Endothelial cell of umbilical vein (primary cell): Measurements from ENCODE around the gene DPF3. TPM values are rescaled to one million over a fixed set of nuclear protein-coding genes. Genes with fewer than 3 reads are reported as not detected.

Source experiments
- BruUV-seq: library from RNA; stranded (reverse); fragments of 400-500 nt; replicated peaks from 2 replicates; lab custom pipeline; 2021; lab: Mats Ljungman, UMichigan
- CTCF ChIA-PET: fragments of 300-600, 350-600 bp; sonication (Branson Sonifier 250); formaldehyde crosslinking; loops from one replicate; lab custom pipeline; 2021; ENCODE audit warnings: antibody characterized with exemption, inconsistent platforms; lab: Charles Lee
- POLR2A ChIA-PET: fragments of 300-600, 350-600 bp; sonication (Branson Sonifier 250); formaldehyde crosslinking; loops from one replicate; lab custom pipeline; 2021; ENCODE audit warnings: antibody characterized with exemption, inconsistent platforms; lab: Charles Lee
- DNase-seq: peaks from one replicate; pipeline ENCODE4 v3.0.0-alpha.2; 2011; ENCODE audit warnings: low read depth, low spot score
- FAIRE-seq: peaks from 2 replicates; lab custom pipeline; 2011; peaks lifted over from hg19 to GRCh38; lab: Jason Lieb, UNC
- H2AFZ ChIP-seq: 2 replicates; pipeline ENCODE4 v1.6.0; 2012; ENCODE audit warnings: low read depth, low read length, control low read depth, inconsistent platforms
- H3K27ac ChIP-seq: 2 replicates; pipeline ENCODE4 v1.5.1; 2011; ENCODE audit warnings: low read depth, mild to moderate bottlenecking, control low read depth, low read length, moderate library complexity; ENCODE audit not compliant: insufficient read depth
- H3K27me3 ChIP-seq, 2 experiments: 2 replicates each; pipeline versions ENCODE4 v1.6.0 to v1.6.1; 2011; ENCODE audit warnings: low read length in 2 of 2, mixed read lengths in 1 of 2; ENCODE audit not compliant: control insufficient read depth in 2 of 2, insufficient read depth in 2 of 2
- H3K36me3 ChIP-seq, 2 experiments: 2 replicates in 1 of 2; 3 replicates in 1 of 2; pipeline ENCODE4 v1.5.1; 2011; ENCODE audit warnings: low read length in 2 of 2, mild to moderate bottlenecking in 1 of 2, moderate library complexity in 1 of 2; ENCODE audit not compliant: control insufficient read depth in 2 of 2, insufficient read depth in 2 of 2; ENCODE audit errors: extremely low read depth in 1 of 2
- H3K4me1 ChIP-seq: 3 replicates; pipeline ENCODE4 v1.5.1; 2011; ENCODE audit warnings: mild to moderate bottlenecking, low read length; ENCODE audit not compliant: control insufficient read depth, insufficient read depth; ENCODE audit errors: extremely low read depth
- H3K4me2 ChIP-seq: 2 replicates; pipeline ENCODE4 v1.6.1; 2011; ENCODE audit warnings: low read length, control low read depth, mixed read lengths; ENCODE audit not compliant: insufficient read depth
- H3K4me3 ChIP-seq, 3 experiments: fragments of 200-600 bp in 1 of 3; sonication (generic), shearing (Covaris generic) in 1 of 3; replicated peaks in 1 of 3; 2 replicates each; pipeline ENCODE4 v1.5.1; 2011 to 2016; ENCODE audit warnings: control low read depth in 3 of 3, low read length in 3 of 3, mild to moderate bottlenecking in 2 of 3, inconsistent platforms in 1 of 3, low read depth in 1 of 3, moderate library complexity in 1 of 3; ENCODE audit not compliant: insufficient read depth in 1 of 3
- H3K79me2 ChIP-seq: 2 replicates; pipeline ENCODE4 v1.6.0; 2012; ENCODE audit warnings: low read length, inconsistent platforms; ENCODE audit not compliant: control insufficient read depth, insufficient read depth
- H3K9ac ChIP-seq: replicated peaks from 2 replicates; pipeline ENCODE3; 2011; ENCODE audit warnings: low read length, control low read depth; ENCODE audit not compliant: insufficient read depth; ENCODE audit errors: extremely low read depth
- H3K9me1 ChIP-seq: replicated peaks from 3 replicates; pipeline ENCODE4 v1.6.0; 2011; ENCODE audit warnings: mild to moderate bottlenecking, low read length; ENCODE audit not compliant: control insufficient read depth, insufficient read depth; ENCODE audit errors: extremely low read depth
- H3K9me3 ChIP-seq: replicated peaks from 2 replicates; pipeline ENCODE4 v1.5.1; 2012; ENCODE audit warnings: low read length, inconsistent platforms; ENCODE audit not compliant: control insufficient read depth, insufficient read depth
- H4K20me1 ChIP-seq: replicated peaks from 2 replicates; pipeline ENCODE3; 2011; ENCODE audit warnings: mild to moderate bottlenecking, low read length; ENCODE audit not compliant: control insufficient read depth, insufficient read depth; ENCODE audit errors: extremely low read depth
- CTCF ChIP-seq, 2 donors: IDR thresholded peaks; 1 replicate in 1 of 2; 2 replicates in 1 of 2; pipeline ENCODE4 v1.5.1; 2011; ENCODE audit warnings: low read length in 2 of 2, mild to moderate bottlenecking in 2 of 2, moderate library complexity in 2 of 2, control low read depth in 1 of 2, inconsistent platforms in 1 of 2, low read depth in 1 of 2; ENCODE audit not compliant: insufficient read depth in 1 of 2; ENCODE audit errors: extremely low read depth in 1 of 2
- EZH2 ChIP-seq: IDR thresholded peaks from 2 replicates; pipeline ENCODE4 v1.6.1; 2012; ENCODE audit warnings: borderline replicate concordance, low read depth, mild to moderate bottlenecking, moderate library complexity, low read length, inconsistent platforms; ENCODE audit not compliant: severe bottlenecking
- FOS ChIP-seq: IDR thresholded peaks from 2 replicates; pipeline ENCODE4 v1.6.1; 2011; ENCODE audit warnings: mild to moderate bottlenecking, low read length, moderate library complexity, borderline replicate concordance; ENCODE audit not compliant: insufficient read depth
- GATA2 ChIP-seq: IDR thresholded peaks from 2 replicates; pipeline ENCODE4 v1.7.0; 2011; ENCODE audit warnings: low read depth, mild to moderate bottlenecking, moderate library complexity, mixed read lengths, low read length; ENCODE audit not compliant: insufficient read length, insufficient read depth
- JUN ChIP-seq: IDR thresholded peaks from 2 replicates; pipeline ENCODE4 v1.6.1; 2011; ENCODE audit warnings: borderline replicate concordance, low read depth; ENCODE audit not compliant: insufficient read length, insufficient read depth
- MAX ChIP-seq: IDR thresholded peaks from 2 replicates; pipeline ENCODE4 v1.6.1; 2011; ENCODE audit not compliant: insufficient read depth, insufficient read length
- MYC ChIP-seq: IDR thresholded peaks from one replicate; pipeline ENCODE4 v1.6.1; 2011; ENCODE audit warnings: mild to moderate bottlenecking, low read depth, low read length
- POLR2A ChIP-seq: IDR thresholded peaks from 2 replicates; pipeline ENCODE4 v1.6.1; 2012; ENCODE audit warnings: low read depth, mild to moderate bottlenecking, control low read depth, low read length
- POLR2AphosphoS5 ChIP-seq: IDR thresholded peaks from 2 replicates; pipeline ENCODE4 v1.6.1; 2012; ENCODE audit warnings: low read depth, mild to moderate bottlenecking, control low read depth, low read length, moderate library complexity; ENCODE audit not compliant: insufficient read depth
- dilution Hi-C: fragments of 300-500 bp; cut with MboI; formaldehyde crosslinking; loops from one replicate; pipeline ENCODE4 v1.15.0; 2019; ENCODE audit warnings: low sequenced_read_pairs; ENCODE audit not compliant: extremely low pct_ligation_motif_present
- intact Hi-C: fragments of 100-400 bp; cut with micrococcal nuclease; formaldehyde crosslinking; loops from one replicate; pipeline ENCODE4 v1.10.0; 2022
- polyA plus RNA-seq, 4 experiments: library from polyadenylated mRNA; depleted of rRNA in 3 of 4; stranded (reverse) in 3 of 4; unstranded in 1 of 4; fragments of >200 nt; gene quantifications; 2 replicates each; pipeline versions ENCODE4 v1.2.1 to v1.2.3, GENCODE V29; 2011 to 2012; ENCODE audit warnings: missing spikeins in 1 of 4
- total RNA-seq: library from RNA; stranded (reverse); gene quantifications from 2 replicates; pipeline ENCODE4 v1.2.3, GENCODE V29; 2021

The DPF3 gene
- total and polyA plus RNA-seq, 2 donors (not counting 3 experiments of a cell fraction or from before 2014, with no cell fraction given): 2.4 to 3.5 TPM

- dilution Hi-C loops (no loop called here), intact Hi-C loops (no loop called here)
- BruUV-seq: no TSS peak
- ChIA-PET POLR2A (no interaction called here), CTCF (no interaction called here)
- Histone ChIP-seq H2AFZ (no peak overlapping the region), H3K9me3 (no peaks in the 10 kb centered on the region), H4K20me1 (no peaks in the 10 kb centered on the region), H3K4me3 (no peak overlapping the region), H3K27me3 (no peaks in the 10 kb centered on the region), H3K27ac (no peak overlapping the region), H3K9me1 (no peaks in the 10 kb centered on the region), H3K9ac (no peak overlapping the region), H3K79me2 (peaks cover 38% of the 10 kb centered on the region), H3K4me2 (no peak overlapping the region), H3K36me3 (no peaks in the 10 kb centered on the region), H3K4me1 (peaks cover 14% of the 10 kb centered on the region)
- no peak for FAIRE-seq
- TF ChIP-seq MAX (no peak), POLR2AphosphoS5 (no peak), MYC (no peak), POLR2A (no peak), JUN (no peak)
- no peak for DNase-seq
Measured at GRCh38 chr14:72889366-72889765, 4.5 kb downstream of the DPF3 start.

DNA sequence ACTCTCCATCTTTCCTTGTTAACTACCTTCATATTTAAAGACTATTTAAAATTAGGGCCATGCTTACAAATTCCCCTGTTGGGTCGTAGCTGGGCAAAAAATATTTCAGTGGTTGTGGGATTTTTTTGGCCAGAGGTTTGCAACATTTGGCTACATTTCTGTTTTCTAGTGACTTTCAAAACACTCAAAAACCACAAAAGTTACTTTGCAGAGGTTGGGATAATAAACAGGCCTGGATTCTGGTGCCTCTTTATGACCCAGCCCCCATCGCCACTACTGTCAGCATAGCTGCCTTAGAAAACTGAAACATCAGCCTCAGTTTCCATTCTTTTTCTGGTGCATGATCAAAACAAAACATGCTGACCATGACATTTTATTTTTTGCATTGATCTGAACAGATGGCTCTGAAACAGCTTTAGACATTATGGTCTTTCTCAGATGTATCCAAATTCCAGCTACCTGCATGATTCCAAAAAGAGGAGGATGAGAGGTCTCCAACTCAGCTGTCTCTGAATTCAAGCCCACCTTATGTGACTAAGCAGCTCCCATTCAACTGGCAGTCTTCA is 5.2 kb downstream of the DPF3 start:
- TF ChIP-seq POLR2A (no peak), FOS (no peak), EZH2 (no peak), MYC (no peak), POLR2AphosphoS5 (no peak), CTCF (IDR thresholded peaks at IDR 0.05; ENCODE audit: extremely low read depth in 1 of 2, insufficient read depth in 1 of 2, low read depth in 1 of 2, low read length in 2 of 2) (no peak), GATA2 (no peak), JUN (no peak), MAX (no peak)
- no peaks in the 10 kb centered on the region for H3K9me3 ChIP-seq
- no peak overlapping the region for H3K9ac ChIP-seq
- no peaks in the 10 kb centered on the region for H3K36me3 ChIP-seq
- no peak overlapping the region for H3K4me3 ChIP-seq
- POLR2A ChIA-PET: no interaction called here
- H4K20me1 ChIP-seq: no peaks in the 10 kb centered on the region
- H2AFZ ChIP-seq: no peak overlapping the region
- no peak for FAIRE-seq
- H3K27me3 ChIP-seq: no peaks in the 10 kb centered on the region
- BruUV-seq: no TSS peak
- peaks cover 19% of the 10 kb centered on the region for H3K4me1 ChIP-seq
- CTCF ChIA-PET: interaction anchor here (1.1 kb wide), 1 partner anchor 221 kb away, joined by 3 read pairs; no protein-coding TSS in a partner anchor
- H3K27ac ChIP-seq: no peak overlapping the region
- dilution Hi-C loops (no loop called here), intact Hi-C loops (no loop called here)
- peaks cover 38% of the 10 kb centered on the region for H3K79me2 ChIP-seq
- H3K9me1 ChIP-seq: no peaks in the 10 kb centered on the region
- no peak overlapping the region for H3K4me2 ChIP-seq
- DNase-seq: no peak
